ENCODE measurements around the gene KHDC4.

KHDC4 gene

DNA sequence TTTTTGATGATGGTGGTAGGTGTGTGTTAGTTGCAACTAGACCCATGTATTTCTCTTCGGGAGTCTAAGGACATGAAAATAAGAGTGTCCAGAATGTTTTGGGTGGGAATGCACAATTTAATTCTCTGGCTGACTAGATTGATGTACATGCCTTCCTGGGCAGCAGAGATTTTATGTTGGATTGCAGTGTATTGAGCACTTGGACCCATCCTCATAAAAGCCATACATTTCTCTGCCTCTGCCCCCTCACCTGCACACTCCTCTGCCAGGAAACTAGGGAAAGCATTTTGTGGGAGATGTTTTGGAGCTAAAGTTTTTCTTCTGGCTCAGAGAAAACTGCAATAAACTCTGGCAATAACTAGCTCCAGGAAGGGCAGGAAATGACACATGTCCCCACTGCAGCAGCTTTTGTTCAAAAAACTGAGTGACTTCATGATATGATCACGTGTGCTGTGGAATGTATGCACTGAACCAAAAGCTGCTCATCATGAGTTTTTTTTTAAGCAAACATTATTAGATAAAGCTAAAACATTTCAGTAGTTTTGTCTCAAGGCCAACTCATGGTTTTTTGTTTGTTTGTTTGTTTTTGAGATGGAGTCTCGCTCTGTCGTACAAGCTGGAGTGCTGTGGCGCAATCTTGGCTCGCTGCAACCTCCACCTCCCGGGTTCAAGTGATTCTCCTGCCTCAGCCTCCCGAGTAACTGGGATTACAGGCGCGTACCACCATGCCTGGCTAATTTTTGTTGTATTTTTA is 40.6 kb downstream of the KHDC4 start (continued):
- TF ChIP-seq BCL11B (tag by site-specific recombination; IDR thresholded peaks at IDR 0.05; ENCODE audit: low read depth) (no peak), OVOL3 (tag by site-specific recombination; IDR thresholded peaks at IDR 0.05) (no peak), ZNF777 (tag by site-specific recombination; IDR thresholded peaks at IDR 0.05; ENCODE audit: borderline replicate concordance) (no peak), KLF8 (tag by site-specific recombination; IDR thresholded peaks at IDR 0.05) (no peak), ZNF2 (tag by site-specific recombination; IDR thresholded peaks at IDR 0.05) (no peak), ZNF121 (tag by site-specific recombination; IDR thresholded peaks at IDR 0.05) (no peak), ZNF654 (tag by site-specific recombination; IDR thresholded peaks at IDR 0.05; ENCODE audit: low read depth) (no peak), ZNF768 (tag by site-specific recombination; IDR thresholded peaks at IDR 0.05) (no peak), ZNF549 (tag by site-specific recombination; IDR thresholded peaks at IDR 0.05) (no peak), KLF16 (tag by site-specific recombination; IDR thresholded peaks at IDR 0.05) (no peak), ZNF585B (tag by site-specific recombination; IDR thresholded peaks at IDR 0.05) (no peak), ZNF311 (tag by site-specific recombination; IDR thresholded peaks at IDR 0.05; ENCODE audit: borderline replicate concordance) (no peak), BCL11A (tag by site-specific recombination; IDR thresholded peaks at IDR 0.05; ENCODE audit: low read depth) (no peak)

DNA sequence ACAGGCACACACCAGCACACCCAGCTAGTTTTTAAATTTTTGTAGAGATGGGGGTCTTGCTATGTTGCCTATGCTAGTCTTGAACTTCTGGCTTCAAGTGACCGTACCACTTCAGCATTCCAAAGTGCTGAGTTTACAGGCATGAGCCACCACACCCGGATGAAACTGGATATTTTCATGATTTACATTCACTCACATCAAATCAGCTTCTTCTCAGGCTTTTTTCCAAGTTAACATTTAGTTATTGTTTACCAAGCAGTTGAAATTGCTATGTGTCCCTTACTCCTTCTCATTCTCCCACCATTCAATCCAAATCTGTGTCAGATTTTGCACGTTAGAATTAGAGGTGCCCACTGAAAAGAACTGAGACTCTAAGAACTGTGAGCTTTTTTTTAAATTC is 41.4 kb downstream of the KHDC4 start:
- H3K9me3 ChIP-seq (ENCODE audit: control insufficient read depth, insufficient read depth, low read depth, low read length), result no peaks in the 10 kb centered on the region
- H3K36me3 ChIP-seq (ENCODE audit: control insufficient read depth in 2 of 2, insufficient read depth in 1 of 2, low read length in 2 of 2), result peaks cover 6 to 16% of the 10 kb centered on the region in 2 experiments
- ChIA-PET POLR2A (interaction anchor here (0.6 to 1.3 kb wide), 2 partner anchors 16 to 34 kb away, joined by 3 to 4 read pairs; partner anchors contain the start of gene SYT11), CTCF (interaction anchor here (0.6 to 1.8 kb wide), 2 partner anchors 35 to 173 kb away, joined by 4 to 8 read pairs; no protein-coding TSS in a partner anchor)
- no peak overlapping the region for H3K27ac ChIP-seq (ENCODE audit: extremely low read depth, low read depth, low read length)
- H3K4me1 ChIP-seq (ENCODE audit: control insufficient read depth, insufficient read depth, low read length), result no peaks in the 10 kb centered on the region
- H3K4me3 ChIP-seq (ENCODE audit: low read depth, low read length), result no peak overlapping the region
- TF ChIP-seq ZNF394 (tag by site-specific recombination; IDR thresholded peaks at IDR 0.05; ENCODE audit: borderline replicate concordance) (0 out of 2 replicates have a peak, but pooled peaks have one; percentile 22), ZNF48 (tag by site-specific recombination; IDR thresholded peaks at IDR 0.05) (no peak), SP7 (tag by site-specific recombination; IDR thresholded peaks at IDR 0.05) (peak; percentile 52), KLF10 (tag by site-specific recombination; IDR thresholded peaks at IDR 0.05) (no peak), ZNF433 (tag by site-specific recombination; IDR thresholded peaks at IDR 0.05; ENCODE audit: low read depth) (no peak), SCRT1 (tag by site-specific recombination; IDR thresholded peaks at IDR 0.05; ENCODE audit: borderline replicate concordance) (no peak), ZNF24 (tag by site-specific recombination; IDR thresholded peaks at IDR 0.05) (no peak), ZBTB7A (tag by site-specific recombination; IDR thresholded peaks at IDR 0.05; ENCODE audit: low read depth) (0 out of 2 replicates have a peak, but pooled peaks have one; percentile 38), ZNF2 (tag by site-specific recombination; IDR thresholded peaks at IDR 0.05) (no peak), BCL11A (tag by site-specific recombination; IDR thresholded peaks at IDR 0.05; ENCODE audit: low read depth) (peak; percentile 63; the same call in 1 of the 2 replicates), RBAK (tag by site-specific recombination; IDR thresholded peaks at IDR 0.05) (no peak)
- TF ChIP-seq, protein P1, sequence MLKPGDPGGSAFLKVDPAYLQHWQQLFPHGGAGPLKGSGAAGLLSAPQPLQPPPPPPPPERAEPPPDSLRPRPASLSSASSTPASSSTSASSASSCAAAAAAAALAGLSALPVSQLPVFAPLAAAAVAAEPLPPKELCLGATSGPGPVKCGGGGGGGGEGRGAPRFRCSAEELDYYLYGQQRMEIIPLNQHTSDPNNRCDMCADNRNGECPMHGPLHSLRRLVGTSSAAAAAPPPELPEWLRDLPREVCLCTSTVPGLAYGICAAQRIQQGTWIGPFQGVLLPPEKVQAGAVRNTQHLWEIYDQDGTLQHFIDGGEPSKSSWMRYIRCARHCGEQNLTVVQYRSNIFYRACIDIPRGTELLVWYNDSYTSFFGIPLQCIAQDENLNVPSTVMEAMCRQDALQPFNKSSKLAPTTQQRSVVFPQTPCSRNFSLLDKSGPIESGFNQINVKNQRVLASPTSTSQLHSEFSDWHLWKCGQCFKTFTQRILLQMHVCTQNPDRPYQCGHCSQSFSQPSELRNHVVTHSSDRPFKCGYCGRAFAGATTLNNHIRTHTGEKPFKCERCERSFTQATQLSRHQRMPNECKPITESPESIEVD (tag by site-specific recombination; IDR thresholded peaks at IDR 0.05), result 0 out of 2 replicates have a peak, but pooled peaks have one; percentile 19
- TF ChIP-seq, protein P2, sequence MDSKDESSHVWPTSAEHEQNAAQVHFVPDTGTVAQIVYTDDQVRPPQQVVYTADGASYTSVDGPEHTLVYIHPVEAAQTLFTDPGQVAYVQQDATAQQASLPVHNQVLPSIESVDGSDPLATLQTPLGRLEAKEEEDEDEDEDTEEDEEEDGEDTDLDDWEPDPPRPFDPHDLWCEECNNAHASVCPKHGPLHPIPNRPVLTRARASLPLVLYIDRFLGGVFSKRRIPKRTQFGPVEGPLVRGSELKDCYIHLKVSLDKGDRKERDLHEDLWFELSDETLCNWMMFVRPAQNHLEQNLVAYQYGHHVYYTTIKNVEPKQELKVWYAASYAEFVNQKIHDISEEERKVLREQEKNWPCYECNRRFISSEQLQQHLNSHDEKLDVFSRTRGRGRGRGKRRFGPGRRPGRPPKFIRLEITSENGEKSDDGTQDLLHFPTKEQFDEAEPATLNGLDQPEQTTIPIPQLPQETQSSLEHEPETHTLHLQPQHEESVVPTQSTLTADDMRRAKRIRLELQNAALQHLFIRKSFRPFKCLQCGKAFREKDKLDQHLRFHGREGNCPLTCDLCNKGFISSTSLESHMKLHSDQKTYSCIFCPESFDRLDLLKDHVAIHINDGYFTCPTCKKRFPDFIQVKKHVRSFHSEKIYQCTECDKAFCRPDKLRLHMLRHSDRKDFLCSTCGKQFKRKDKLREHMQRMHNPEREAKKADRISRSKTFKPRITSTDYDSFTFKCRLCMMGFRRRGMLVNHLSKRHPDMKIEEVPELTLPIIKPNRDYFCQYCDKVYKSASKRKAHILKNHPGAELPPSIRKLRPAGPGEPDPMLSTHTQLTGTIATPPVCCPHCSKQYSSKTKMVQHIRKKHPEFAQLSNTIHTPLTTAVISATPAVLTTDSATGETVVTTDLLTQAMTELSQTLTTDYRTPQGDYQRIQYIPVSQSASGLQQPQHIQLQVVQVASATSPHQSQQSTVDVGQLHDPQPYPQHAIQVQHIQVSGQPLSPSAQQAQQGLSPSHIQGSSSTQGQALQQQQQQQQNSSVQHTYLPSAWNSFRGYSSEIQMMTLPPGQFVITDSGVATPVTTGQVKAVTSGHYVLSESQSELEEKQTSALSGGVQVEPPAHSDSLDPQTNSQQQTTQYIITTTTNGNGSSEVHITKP (tag by site-specific recombination; IDR thresholded peaks at IDR 0.05), result peak; percentile 28; the same call in 1 of the 2 replicates
- TF ChIP-seq, protein P3, sequence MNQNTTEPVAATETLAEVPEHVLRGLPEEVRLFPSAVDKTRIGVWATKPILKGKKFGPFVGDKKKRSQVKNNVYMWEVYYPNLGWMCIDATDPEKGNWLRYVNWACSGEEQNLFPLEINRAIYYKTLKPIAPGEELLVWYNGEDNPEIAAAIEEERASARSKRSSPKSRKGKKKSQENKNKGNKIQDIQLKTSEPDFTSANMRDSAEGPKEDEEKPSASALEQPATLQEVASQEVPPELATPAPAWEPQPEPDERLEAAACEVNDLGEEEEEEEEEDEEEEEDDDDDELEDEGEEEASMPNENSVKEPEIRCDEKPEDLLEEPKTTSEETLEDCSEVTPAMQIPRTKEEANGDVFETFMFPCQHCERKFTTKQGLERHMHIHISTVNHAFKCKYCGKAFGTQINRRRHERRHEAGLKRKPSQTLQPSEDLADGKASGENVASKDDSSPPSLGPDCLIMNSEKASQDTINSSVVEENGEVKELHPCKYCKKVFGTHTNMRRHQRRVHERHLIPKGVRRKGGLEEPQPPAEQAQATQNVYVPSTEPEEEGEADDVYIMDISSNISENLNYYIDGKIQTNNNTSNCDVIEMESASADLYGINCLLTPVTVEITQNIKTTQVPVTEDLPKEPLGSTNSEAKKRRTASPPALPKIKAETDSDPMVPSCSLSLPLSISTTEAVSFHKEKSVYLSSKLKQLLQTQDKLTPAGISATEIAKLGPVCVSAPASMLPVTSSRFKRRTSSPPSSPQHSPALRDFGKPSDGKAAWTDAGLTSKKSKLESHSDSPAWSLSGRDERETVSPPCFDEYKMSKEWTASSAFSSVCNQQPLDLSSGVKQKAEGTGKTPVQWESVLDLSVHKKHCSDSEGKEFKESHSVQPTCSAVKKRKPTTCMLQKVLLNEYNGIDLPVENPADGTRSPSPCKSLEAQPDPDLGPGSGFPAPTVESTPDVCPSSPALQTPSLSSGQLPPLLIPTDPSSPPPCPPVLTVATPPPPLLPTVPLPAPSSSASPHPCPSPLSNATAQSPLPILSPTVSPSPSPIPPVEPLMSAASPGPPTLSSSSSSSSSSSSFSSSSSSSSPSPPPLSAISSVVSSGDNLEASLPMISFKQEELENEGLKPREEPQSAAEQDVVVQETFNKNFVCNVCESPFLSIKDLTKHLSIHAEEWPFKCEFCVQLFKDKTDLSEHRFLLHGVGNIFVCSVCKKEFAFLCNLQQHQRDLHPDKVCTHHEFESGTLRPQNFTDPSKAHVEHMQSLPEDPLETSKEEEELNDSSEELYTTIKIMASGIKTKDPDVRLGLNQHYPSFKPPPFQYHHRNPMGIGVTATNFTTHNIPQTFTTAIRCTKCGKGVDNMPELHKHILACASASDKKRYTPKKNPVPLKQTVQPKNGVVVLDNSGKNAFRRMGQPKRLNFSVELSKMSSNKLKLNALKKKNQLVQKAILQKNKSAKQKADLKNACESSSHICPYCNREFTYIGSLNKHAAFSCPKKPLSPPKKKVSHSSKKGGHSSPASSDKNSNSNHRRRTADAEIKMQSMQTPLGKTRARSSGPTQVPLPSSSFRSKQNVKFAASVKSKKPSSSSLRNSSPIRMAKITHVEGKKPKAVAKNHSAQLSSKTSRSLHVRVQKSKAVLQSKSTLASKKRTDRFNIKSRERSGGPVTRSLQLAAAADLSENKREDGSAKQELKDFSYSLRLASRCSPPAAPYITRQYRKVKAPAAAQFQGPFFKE (tag by site-specific recombination; IDR thresholded peaks at IDR 0.05; ENCODE audit: borderline replicate concordance), result no peak

All from HEK293 (cell line).